A549 (cell line): ENCODE data around the gene CEP83. TPM values are rescaled to one million over a fixed set of nuclear protein-coding genes. Genes with fewer than 3 reads are reported as not detected.

Experiments
- ATAC-seq, 2 experiments: fragments of 200-7000 bp in 1 of 2; fragments of >200 bp in 1 of 2; cut with Nextera tagmentation in 1 of 2; cut with Tn5 transposase in 1 of 2; 3 replicates each; pipeline versions ENCODE4 v1.8.0 to v1.9.1; 2018 to 2020; ENCODE audit warnings: mild to moderate bottlenecking in 1 of 2, moderate library complexity in 1 of 2
- CTCF ChIA-PET: fragments of 300-600 bp; sonication (Branson Sonifier 250); formaldehyde crosslinking; extraction: SDS; loops from one replicate; lab custom pipeline; 2021; ENCODE audit warnings: antibody characterized with exemption, inconsistent platforms; lab: Yijun Ruan, JAX
- POLR2A ChIA-PET: fragments of 350-600 bp; formaldehyde crosslinking; extraction: SDS; loops from one replicate; lab custom pipeline; 2021; ENCODE audit warnings: antibody characterized with exemption, inconsistent platforms; lab: Yijun Ruan, JAX
- DNase-seq, 2 experiments: peaks; one replicate each; pipeline versions ENCODE4 v3.0.0 to v3.0.0-alpha.2; 2011 to 2016; ENCODE audit warnings: low read depth in 1 of 2, low spot score in 1 of 2
- FAIRE-seq: peaks from 2 replicates; lab custom pipeline; 2011; peaks lifted over from hg19 to GRCh38; lab: Jason Lieb, UNC
- H3K27ac ChIP-seq, 2 experiments: fragments of >200 bp; sonication (Bioruptor Twin); formaldehyde crosslinking; 3 replicates each; pipeline ENCODE4 v1.5.1; 2016 to 2017
- H3K4me1 ChIP-seq: fragments of >200 bp; sonication (Bioruptor Twin); formaldehyde crosslinking; 3 replicates; pipeline ENCODE4 v1.6.1; 2016
- H3K4me2 ChIP-seq: fragments of >200 bp; sonication (Bioruptor Twin); formaldehyde crosslinking; 3 replicates; pipeline ENCODE4 v1.6.1; 2016
- H3K4me3 ChIP-seq: fragments of >200 bp; sonication (Bioruptor Twin); formaldehyde crosslinking; 3 replicates; pipeline ENCODE4 v1.5.1; 2016
- H3K9me3 ChIP-seq: fragments of >200 bp; sonication (Bioruptor Twin); formaldehyde crosslinking; 3 replicates; pipeline ENCODE4 v1.6.1; 2016
- BCL3 ChIP-seq: fragments of >200 bp; sonication (Bioruptor Twin); formaldehyde crosslinking; IDR thresholded peaks from 3 replicates; pipeline ENCODE4 v1.6.1; 2016
- BHLHE40 ChIP-seq: IDR thresholded peaks from 2 replicates; pipeline ENCODE4 v1.6.1; 2012; ENCODE audit warnings: low read depth, low read length, inconsistent platforms
- CBX8 ChIP-seq: fragments of 200-600 bp; sonication (generic); IDR thresholded peaks from 2 replicates; pipeline ENCODE4 v1.6.1; 2016
- CEBPB ChIP-seq, 2 experiments: fragments of >200 bp in 1 of 2; sonication (Bioruptor Twin) in 1 of 2; formaldehyde crosslinking in 1 of 2; IDR thresholded peaks; 2 replicates each; pipeline ENCODE4 v1.6.1; 2012 to 2016
- CHD2 ChIP-seq: fragments of 150-350 bp; IDR thresholded peaks from 2 replicates; pipeline ENCODE4 v1.6.1; 2014; ENCODE audit warnings: low read length; ENCODE audit not compliant: partially characterized antibody
- CHD4 ChIP-seq: fragments of 200-600 bp; sonication (generic); IDR thresholded peaks from 2 replicates; pipeline ENCODE4 v1.6.1; 2016; ENCODE audit warnings: antibody characterized with exemption, mild to moderate bottlenecking, borderline replicate concordance
- E2F6 ChIP-seq: IDR thresholded peaks from 2 replicates; pipeline ENCODE4 v1.6.1; 2012; ENCODE audit warnings: low read depth, borderline replicate concordance
- ELK1 ChIP-seq: fragments of 150-350 bp; IDR thresholded peaks from 2 replicates; pipeline ENCODE4 v1.6.1; 2014; ENCODE audit warnings: low read depth, mild to moderate bottlenecking, low read length
- ESRRA ChIP-seq: fragments of 150-350 bp; IDR thresholded peaks from 2 replicates; pipeline ENCODE4 v1.6.1; 2014; ENCODE audit warnings: mild to moderate bottlenecking, low read length, borderline replicate concordance
- FOXS1 ChIP-seq: fragments of 250-450 bp; sonication (Bioruptor Pico); IDR thresholded peaks from 2 replicates; pipeline ENCODE4 v1.5.0; 2020; ENCODE audit warnings: mild to moderate bottlenecking, moderate library complexity
- GATA3 ChIP-seq: IDR thresholded peaks from 2 replicates; pipeline ENCODE4 v1.6.1; 2012; ENCODE audit warnings: borderline replicate concordance
- HOXA7 ChIP-seq: fragments of 250-450 bp; sonication (Bioruptor Pico); IDR thresholded peaks from 2 replicates; pipeline ENCODE4 v1.5.0; 2020; ENCODE audit warnings: mild to moderate bottlenecking, moderate library complexity
- JUN ChIP-seq, 2 experiments: fragments of >200 bp; sonication (Bioruptor Twin); formaldehyde crosslinking; IDR thresholded peaks; 2 replicates in 1 of 2; 3 replicates in 1 of 2; pipeline ENCODE4 v1.6.1; 2016 to 2017
- JUNB ChIP-seq: fragments of >200 bp; sonication (Bioruptor Twin); formaldehyde crosslinking; IDR thresholded peaks from 2 replicates; pipeline ENCODE4 v1.6.1; 2016
- MAZ ChIP-seq: fragments of 150-350 bp; IDR thresholded peaks from 2 replicates; pipeline ENCODE4 v1.6.1; 2014; ENCODE audit warnings: antibody characterized with exemption, low read depth, low read length, borderline replicate concordance
- MYC ChIP-seq: IDR thresholded peaks from 2 replicates; pipeline ENCODE4 v1.6.1; 2012; ENCODE audit warnings: mild to moderate bottlenecking, inconsistent platforms, low read length, improper control_type of control experiment, borderline replicate concordance
- NR3C1 ChIP-seq: fragments of >200 bp; sonication (Bioruptor Twin); formaldehyde crosslinking; IDR thresholded peaks from 3 replicates; pipeline ENCODE4 v1.6.1; 2017
- PBX3 ChIP-seq: IDR thresholded peaks from 2 replicates; pipeline ENCODE4 v1.6.1; 2012
- POLR2A ChIP-seq: IDR thresholded peaks from 2 replicates; pipeline ENCODE4 v1.6.1; 2012; ENCODE audit warnings: mild to moderate bottlenecking, low read length
- POLR2AphosphoS2 ChIP-seq: conservative IDR thresholded peaks from 2 replicates; pipeline ENCODE4 v1.6.1; 2012; ENCODE audit warnings: low read length, improper control_type of control experiment, inconsistent platforms
- TFCP2L1 ChIP-seq: fragments of 250-450 bp; sonication (Bioruptor Pico); IDR thresholded peaks from 2 replicates; pipeline ENCODE4 v1.5.0; 2021; ENCODE audit warnings: mild to moderate bottlenecking
- ZNF302 ChIP-seq: fragments of 250-450 bp; sonication (Bioruptor Pico); IDR thresholded peaks from 2 replicates; pipeline ENCODE4 v1.9.0; 2021; ENCODE audit warnings: inconsistent platforms, mild to moderate bottlenecking, moderate library complexity
- whole genome bisulfite sequencing: methylation state at CpG from one replicate; pipeline ENCODE4 v1.1.6; 2017; ENCODE audit errors: missing lambda C conversion rate; 5-methylcytosine and 5-hydroxymethylcytosine counted together
- polyA plus RNA-seq, 4 experiments: library from polyadenylated mRNA; depleted of rRNA in 3 of 4; stranded (reverse); fragments of >200 nt; fragmentation: RNase III in 1 of 4; extraction: RNeasy Plus Mini Kit Qiagen cat#74134 plus additional on column Dnase treatment in 1 of 4; gene quantifications; 2 replicates in 3 of 4; 3 replicates in 1 of 4; pipeline ENCODE4 v1.2.3, GENCODE V29; 2011 to 2017

The CEP83 gene
- polyA plus RNA-seq, 2 of the 4 experiments (the other 2 are of a cell fraction) = 8.5 to 21.4 TPM

GRCh38 chr12:94326727-94327126 lies 132.9 kb downstream of the CEP83 start:
- no peak overlapping the region for H3K4me2 ChIP-seq
- TF ChIP-seq MYC = no peak
- TF ChIP-seq TFCP2L1 (CRISPR knock-in tag) = no peak
- TF ChIP-seq NR3C1 = no peak
- TF ChIP-seq BCL3 = no peak
- TF ChIP-seq E2F6 = no peak
- no peak for TF ChIP-seq GATA3
- TF ChIP-seq PBX3 = no peak
- TF ChIP-seq HOXA7 = no peak
- TF ChIP-seq POLR2AphosphoS2 = no peak
- ATAC-seq (no peak), FAIRE-seq (no peak), DNase-seq (no peak)
- H3K27ac ChIP-seq = no peak overlapping the region
- H3K4me1 ChIP-seq = no peaks in the 10 kb centered on the region
- H3K4me3 ChIP-seq = no peak overlapping the region
- CTCF ChIA-PET = interaction anchor here (1.0 to 1.1 kb wide), 2 partner anchors 24 to 437 kb away, joined by 3 read pairs; no protein-coding TSS in a partner anchor
- H3K9me3 ChIP-seq = peaks cover 13% of the 10 kb centered on the region
- POLR2A ChIA-PET = no interaction called here

- no peak for FAIRE-seq
Observed at GRCh38 chr12:94326234-94326633, 133.4 kb downstream of the CEP83 start.

DNA sequence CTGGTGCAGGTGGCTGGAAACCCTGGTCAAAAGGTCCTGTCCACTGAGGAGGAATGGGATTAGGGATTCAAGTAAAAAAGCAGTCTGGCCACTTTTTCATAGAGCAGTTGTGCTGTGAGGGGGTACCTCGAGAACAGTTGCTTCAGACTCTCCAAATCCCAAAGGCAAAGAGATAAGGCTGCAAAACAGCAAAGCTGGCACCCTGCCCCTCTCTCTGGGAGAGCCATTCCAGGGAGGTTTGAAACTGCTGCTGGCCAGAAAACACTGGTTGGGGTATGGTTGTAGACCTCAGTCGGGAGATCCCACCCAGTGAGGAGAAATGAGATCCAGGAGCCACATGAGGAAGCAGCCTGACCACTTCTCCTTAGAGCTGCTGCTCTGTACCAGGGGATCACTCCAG lies 137.3 kb downstream of the CEP83 start:
- DNase-seq (no peak), FAIRE-seq (no peak), ATAC-seq (no peak)
- Histone ChIP-seq H3K4me1 (no peaks in the 10 kb centered on the region), H3K27ac (no peak overlapping the region), H3K9me3 (peaks cover 41% of the 10 kb centered on the region), H3K4me3 (no peak overlapping the region), H3K4me2 (no peak overlapping the region)
- ChIA-PET POLR2A (no interaction called here), CTCF (interaction anchor here (0.8 to 1.0 kb wide), 2 partner anchors 10 to 14 kb away, joined by 3 read pairs; no protein-coding TSS in a partner anchor)
- TF ChIP-seq ESRRA = no peak
- no peak for TF ChIP-seq JUN (IDR thresholded peaks at IDR 0.05)
- TF ChIP-seq JUNB = no peak
- TF ChIP-seq GATA3 = no peak
- no peak for TF ChIP-seq FOXS1 (CRISPR knock-in tag)
- TF ChIP-seq ZNF302 (CRISPR knock-in tag) = no peak
- no peak for TF ChIP-seq CEBPB (IDR thresholded peaks at IDR 0.05)
- no peak for TF ChIP-seq POLR2AphosphoS2
- TF ChIP-seq BHLHE40 = no peak
- no peak for TF ChIP-seq CBX8
- no peak for TF ChIP-seq POLR2A
- TF ChIP-seq HOXA7 = no peak
- no peak for TF ChIP-seq CHD2
- no peak for TF ChIP-seq MAZ
- WGBS = 62% methylated on average over 2 of the region's 2 CpGs

More at GRCh38 chr12:94326234-94326633, 133.4 kb downstream of the CEP83 start:
- no peak for ATAC-seq
- no peak for TF ChIP-seq CHD4
- TF ChIP-seq CBX8 = no peak
- TF ChIP-seq ELK1 = no peak
- no peak for TF ChIP-seq BCL3
- Histone ChIP-seq H3K9me3 (peaks cover 17% of the 10 kb centered on the region), H3K27ac (no peak overlapping the region), H3K4me1 (no peaks in the 10 kb centered on the region), H3K4me3 (no peak overlapping the region), H3K4me2 (no peak overlapping the region)
- ChIA-PET POLR2A (no interaction called here), CTCF (interaction anchor here (1.1 kb wide), 1 partner anchor 438 kb away, joined by 3 read pairs; no protein-coding TSS in a partner anchor)
- DNase-seq = no peak
- 75% methylated on average over 1 of the region's 1 CpG for WGBS
